Osteoblast (primary cell): Measurements from ENCODE around the gene CWC27. TPM values are rescaled to one million over a fixed set of nuclear protein-coding genes. Genes with fewer than 3 reads are reported as not detected.

Experiments
- DNase-seq: peaks from one replicate; pipeline ENCODE4 v3.0.0; 2011; ENCODE audit warnings: low spot score, mixed read lengths; ENCODE audit not compliant: insufficient read length; ENCODE audit errors: missing footprints
- H2AFZ ChIP-seq: 2 replicates; pipeline ENCODE4 v1.6.0; 2011; ENCODE audit warnings: mild to moderate bottlenecking, low read length
- H3K27ac ChIP-seq: 2 replicates; pipeline ENCODE4 v1.5.1; 2011; ENCODE audit warnings: mild to moderate bottlenecking, low read depth, low read length, moderate library complexity
- H3K27me3 ChIP-seq: 2 replicates; pipeline ENCODE4 v1.6.0; 2012; ENCODE audit warnings: mild to moderate bottlenecking, control low read depth, inconsistent platforms, low read length, moderate library complexity; ENCODE audit not compliant: insufficient read depth
- H3K36me3 ChIP-seq: 2 replicates; pipeline ENCODE4 v1.5.1; 2011; ENCODE audit warnings: mild to moderate bottlenecking, low read length, control low read depth, moderate library complexity; ENCODE audit not compliant: insufficient read depth
- H3K4me1 ChIP-seq: 2 replicates; pipeline ENCODE4 v1.5.1; 2011; ENCODE audit warnings: mild to moderate bottlenecking, low read length, control low read depth, moderate library complexity; ENCODE audit not compliant: insufficient read depth
- H3K4me2 ChIP-seq: 2 replicates; pipeline ENCODE4 v1.6.0; 2011; ENCODE audit warnings: mild to moderate bottlenecking, low read length; ENCODE audit not compliant: insufficient read depth
- H3K4me3 ChIP-seq: fragments of 200-600 bp; sonication (generic); 3 replicates; pipeline ENCODE4 v1.5.1; 2012; ENCODE audit warnings: mild to moderate bottlenecking, low read length, inconsistent platforms; ENCODE audit not compliant: insufficient read depth
- H3K79me2 ChIP-seq: 2 replicates; pipeline ENCODE4 v1.6.0; 2012; ENCODE audit warnings: mild to moderate bottlenecking, low read length, control low read depth, inconsistent platforms; ENCODE audit not compliant: insufficient read depth
- H3K9me3 ChIP-seq: 2 replicates; pipeline ENCODE4 v1.5.1; 2011; ENCODE audit warnings: low read depth, low read length, control low read depth
- H4K20me1 ChIP-seq: 2 replicates; pipeline ENCODE4 v1.6.0; 2012; ENCODE audit warnings: mild to moderate bottlenecking, low read length, control low read depth; ENCODE audit not compliant: insufficient read depth
- total RNA-seq: library from RNA; depleted of rRNA; stranded (reverse); fragments of >200 nt; gene quantifications from 2 replicates; pipeline ENCODE4 v1.2.3, GENCODE V29; 2012
- TF ChIP-seq, protein P1 (sequence below): IDR thresholded peaks from 2 replicates; pipeline ENCODE4 v1.5.1; 2011; ENCODE audit warnings: mild to moderate bottlenecking, low read depth, low read length, moderate library complexity; ENCODE audit errors: extremely low read depth

CWC27 gene
- total RNA-seq, 1 donor, result 13.4 TPM

- no peak overlapping the region for H3K27ac ChIP-seq
- TF ChIP-seq, protein P1, sequence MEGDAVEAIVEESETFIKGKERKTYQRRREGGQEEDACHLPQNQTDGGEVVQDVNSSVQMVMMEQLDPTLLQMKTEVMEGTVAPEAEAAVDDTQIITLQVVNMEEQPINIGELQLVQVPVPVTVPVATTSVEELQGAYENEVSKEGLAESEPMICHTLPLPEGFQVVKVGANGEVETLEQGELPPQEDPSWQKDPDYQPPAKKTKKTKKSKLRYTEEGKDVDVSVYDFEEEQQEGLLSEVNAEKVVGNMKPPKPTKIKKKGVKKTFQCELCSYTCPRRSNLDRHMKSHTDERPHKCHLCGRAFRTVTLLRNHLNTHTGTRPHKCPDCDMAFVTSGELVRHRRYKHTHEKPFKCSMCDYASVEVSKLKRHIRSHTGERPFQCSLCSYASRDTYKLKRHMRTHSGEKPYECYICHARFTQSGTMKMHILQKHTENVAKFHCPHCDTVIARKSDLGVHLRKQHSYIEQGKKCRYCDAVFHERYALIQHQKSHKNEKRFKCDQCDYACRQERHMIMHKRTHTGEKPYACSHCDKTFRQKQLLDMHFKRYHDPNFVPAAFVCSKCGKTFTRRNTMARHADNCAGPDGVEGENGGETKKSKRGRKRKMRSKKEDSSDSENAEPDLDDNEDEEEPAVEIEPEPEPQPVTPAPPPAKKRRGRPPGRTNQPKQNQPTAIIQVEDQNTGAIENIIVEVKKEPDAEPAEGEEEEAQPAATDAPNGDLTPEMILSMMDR, result no peak
- no peak overlapping the region for H2AFZ ChIP-seq
- H3K27me3 ChIP-seq, result no peaks in the 10 kb centered on the region
- H3K4me3 ChIP-seq, result no peak overlapping the region
- H3K79me2 ChIP-seq, result peaks cover 14% of the 10 kb centered on the region
- H3K36me3 ChIP-seq, result peaks cover 23% of the 10 kb centered on the region
- H3K9me3 ChIP-seq, result no peaks in the 10 kb centered on the region
- DNase-seq, result no peak
- no peak overlapping the region for H3K4me2 ChIP-seq
- H4K20me1 ChIP-seq, result peaks cover 3% of the 10 kb centered on the region
- peaks cover 2% of the 10 kb centered on the region for H3K4me1 ChIP-seq
Measured at GRCh38 chr5:64742411-64742810, 26.3 kb upstream of the CWC27 start.

GRCh38 chr5:64742821-64743220, 25.9 kb upstream of the CWC27 start:
- Histone ChIP-seq H3K4me3 (no peak overlapping the region), H3K27me3 (no peaks in the 10 kb centered on the region), H3K27ac (no peak overlapping the region), H3K9me3 (no peaks in the 10 kb centered on the region), H3K79me2 (peaks cover 14% of the 10 kb centered on the region), H2AFZ (no peak overlapping the region), H3K4me1 (peaks cover 2% of the 10 kb centered on the region), H3K4me2 (no peak overlapping the region), H3K36me3 (peaks cover 23% of the 10 kb centered on the region), H4K20me1 (peaks cover 3% of the 10 kb centered on the region)
- TF ChIP-seq, protein P1, result no peak
- no peak for DNase-seq

GRCh38 chr5:64744914-64745313, 23.8 kb upstream of the CWC27 start:
- H3K4me1 ChIP-seq, result peaks cover 2% of the 10 kb centered on the region

GRCh38 chr5:64746446-64746845, 22.3 kb upstream of the CWC27 start:
- peaks cover 1% of the 10 kb centered on the region for H3K36me3 ChIP-seq
- no peaks in the 10 kb centered on the region for H3K27me3 ChIP-seq
- H3K4me3 ChIP-seq, result no peak overlapping the region
- TF ChIP-seq, protein P1, result no peak
- H3K79me2 ChIP-seq, result peaks cover 17% of the 10 kb centered on the region
- no peaks in the 10 kb centered on the region for H3K9me3 ChIP-seq
- DNase-seq, result no peak
- no peak overlapping the region for H3K27ac ChIP-seq
- no peak overlapping the region for H3K4me2 ChIP-seq
- H4K20me1 ChIP-seq, result peaks cover 3% of the 10 kb centered on the region
- H3K4me1 ChIP-seq, result peaks cover 2% of the 10 kb centered on the region
- H2AFZ ChIP-seq, result no peak overlapping the region

More at GRCh38 chr5:64744914-64745313, 23.8 kb upstream of the CWC27 start:
- Histone ChIP-seq H3K79me2 (peaks cover 13% of the 10 kb centered on the region), H2AFZ (no peak overlapping the region), H3K9me3 (no peaks in the 10 kb centered on the region), H3K27ac (no peak overlapping the region), H3K4me2 (no peak overlapping the region), H3K36me3 (peaks cover 7% of the 10 kb centered on the region), H4K20me1 (peaks cover 3% of the 10 kb centered on the region), H3K27me3 (no peaks in the 10 kb centered on the region), H3K4me3 (no peak overlapping the region)
- TF ChIP-seq, protein P1, result no peak
- DNase-seq, result no peak
